8988T (cell line): ENCODE results near the gene ERVK3-1.
"Not testable (repeated sequence)": the region's sequence is repeated elsewhere in the genome, so short reads cannot be mapped to it uniquely, and the experiment has no call there.

Source experiments
- DNase-seq: peaks from one replicate; pipeline ENCODE4 v3.0.0; 2011

Gene ERVK3-1

GRCh38 chr19:58305065-58305931, at the start of gene ERVK3-1:
TSS of gene ERVK3-1 (plus strand) at chr19:58305377. CDS start at chr19:58312169, 6,792 bp downstream.
- peak; percentile 77 for DNase-seq

GRCh38 chr19:58258259-58258658, 46.9 kb upstream of the ERVK3-1 start:
- not testable (repeated sequence) for DNase-seq

GRCh38 chr19:58261600-58261967, 43.6 kb upstream of the ERVK3-1 start:
- no peak for DNase-seq

- DNase-seq: no peak
Measured at GRCh38 chr19:58261968-58262921, 42.9 kb upstream of the ERVK3-1 start.

GRCh38 chr19:58262922-58263296, 42.3 kb upstream of the ERVK3-1 start:
- no peak for DNase-seq

GRCh38 chr19:58265100-58265499, 40.1 kb upstream of the ERVK3-1 start:
- DNase-seq: no peak

- no peak for DNase-seq
Measured at GRCh38 chr19:58268344-58268743, 36.8 kb upstream of the ERVK3-1 start.

GRCh38 chr19:58274771-58275201, 30.4 kb upstream of the ERVK3-1 start:
- no peak for DNase-seq

- DNase-seq: no peak
Measured at GRCh38 chr19:58275564-58275963, 29.6 kb upstream of the ERVK3-1 start.

GRCh38 chr19:58277197-58277596, 28.0 kb upstream of the ERVK3-1 start:
- DNase-seq: no peak

- no peak for DNase-seq
Measured at GRCh38 chr19:58277748-58278540, 27.2 kb upstream of the ERVK3-1 start.

GRCh38 chr19:58278541-58279041, 26.6 kb upstream of the ERVK3-1 start, which contains the start of gene ZNF8:
TSS of gene ZNF8 (plus strand) at chr19:58278955. CDS start at chr19:58279082, 127 bp downstream.
- DNase-seq: peak; percentile 83

GRCh38 chr19:58279042-58279924, 25.9 kb upstream of the ERVK3-1 start:
- DNase-seq: peak; percentile 22

- no peak for DNase-seq
Measured at GRCh38 chr19:58279925-58280316, 25.3 kb upstream of the ERVK3-1 start.

- no peak for DNase-seq
Measured at GRCh38 chr19:58284199-58284598, 21.0 kb upstream of the ERVK3-1 start.

GRCh38 chr19:58291943-58292342, 13.2 kb upstream of the ERVK3-1 start:
- no peak for DNase-seq

- no peak for DNase-seq
Measured at GRCh38 chr19:58294743-58295374, 10.3 kb upstream of the ERVK3-1 start.

GRCh38 chr19:58296104-58296503, 9.1 kb upstream of the ERVK3-1 start:
- no peak for DNase-seq

- DNase-seq: no peak
Measured at GRCh38 chr19:58300620-58301019, 4.6 kb upstream of the ERVK3-1 start.

GRCh38 chr19:58304255-58304654, 922 bp upstream of the ERVK3-1 start:
- no peak for DNase-seq

GRCh38 chr19:58304748-58305064, 471 bp upstream of the ERVK3-1 start:
- DNase-seq: no peak
